GM23338 (cell line): Measurements from ENCODE around the gene PDE2A. TPM values are rescaled to one million over a fixed set of nuclear protein-coding genes. Genes with fewer than 3 reads are reported as not detected.

Experiments
- ATAC-seq: fragments of 200-7000 bp; cut with Tn5 transposase; 3 replicates; pipeline ENCODE4 v1.9.1; 2020
- DNase-seq: peaks from one replicate; pipeline ENCODE4 v3.0.0-alpha.2; 2015; ENCODE audit warnings: low spot score
- H2AFZ ChIP-seq: fragments of 200-600 bp; sonication (generic); 2 replicates; pipeline ENCODE4 v1.8.0; 2016; ENCODE audit warnings: antibody characterized with exemption, mild to moderate bottlenecking, moderate library complexity
- H3F3A ChIP-seq: fragments of 200-600 bp; sonication (generic); replicated peaks from 2 replicates; pipeline ENCODE4 v1.8.0; 2017; ENCODE audit warnings: antibody characterized with exemption, mixed run types, low read depth
- H3K27ac ChIP-seq: fragments of 200-600 bp; sonication (generic); 2 replicates; pipeline ENCODE4 v1.6.1; 2016; ENCODE audit warnings: low read depth
- H3K27me3 ChIP-seq: fragments of 200-600 bp; sonication (generic); 2 replicates; pipeline ENCODE4 v1.8.0; 2016; ENCODE audit warnings: mild to moderate bottlenecking, mixed run types, moderate library complexity; ENCODE audit not compliant: insufficient read depth
- H3K36me3 ChIP-seq: fragments of 200-600 bp; sonication (generic); 2 replicates; pipeline ENCODE4 v1.8.0; 2016; ENCODE audit warnings: mild to moderate bottlenecking; ENCODE audit not compliant: insufficient read depth
- H3K4me1 ChIP-seq: fragments of 200-600 bp; sonication (generic); 2 replicates; pipeline ENCODE4 v1.8.0; 2016; ENCODE audit warnings: mild to moderate bottlenecking, moderate library complexity; ENCODE audit not compliant: insufficient read depth
- H3K4me2 ChIP-seq: fragments of 200-600 bp; sonication (generic); 2 replicates; pipeline ENCODE4 v1.7.1; 2017; ENCODE audit warnings: mixed run types
- H3K4me3 ChIP-seq: fragments of 200-600 bp; sonication (generic); 2 replicates; pipeline ENCODE4 v1.6.1; 2016; ENCODE audit warnings: mixed run types
- H3K79me2 ChIP-seq: fragments of 200-600 bp; sonication (generic); replicated peaks from 2 replicates; pipeline ENCODE4 v1.8.0; 2017; ENCODE audit warnings: mild to moderate bottlenecking; ENCODE audit not compliant: insufficient read depth
- H3K9me2 ChIP-seq: fragments of 200-600 bp; sonication (generic); 2 replicates; pipeline ENCODE4 v1.8.0; 2017; ENCODE audit not compliant: insufficient read depth
- H4K20me1 ChIP-seq: fragments of 200-600 bp; sonication (generic); replicated peaks from 2 replicates; pipeline ENCODE4 v1.8.0; 2017; ENCODE audit warnings: mild to moderate bottlenecking; ENCODE audit not compliant: insufficient read depth
- H3K27ac Mint-ChIP-seq: 2 replicates; pipeline ENCODE4 v1.8.0; 2020; ENCODE audit warnings: inconsistent platforms, mild to moderate bottlenecking, moderate library complexity, mixed read lengths
- H3K27me3 Mint-ChIP-seq: 3 replicates; pipeline ENCODE4 v1.8.0; 2022; ENCODE audit warnings: low read depth, mild to moderate bottlenecking, moderate library complexity, mixed read lengths, inconsistent platforms; ENCODE audit not compliant: insufficient read depth, poor library complexity
- H3K36me3 Mint-ChIP-seq: 3 replicates; pipeline ENCODE4 v1.8.0; 2021; ENCODE audit warnings: low read depth, mild to moderate bottlenecking, inconsistent platforms, moderate library complexity, mixed read lengths
- H3K4me1 Mint-ChIP-seq: 3 replicates; pipeline ENCODE4 v1.8.0; 2020; ENCODE audit warnings: mild to moderate bottlenecking, inconsistent platforms, mixed read lengths
- H3K4me3 Mint-ChIP-seq: 3 replicates; pipeline ENCODE4 v1.8.0; 2021; ENCODE audit warnings: moderate library complexity, mild to moderate bottlenecking, inconsistent platforms, mixed read lengths
- H3K9me3 Mint-ChIP-seq: 3 replicates; pipeline ENCODE4 v1.8.0; 2020; ENCODE audit warnings: moderate library complexity, mild to moderate bottlenecking, inconsistent platforms, mixed read lengths
- CREB1 ChIP-seq: fragments of 250-450 bp; sonication (Bioruptor Pico); IDR thresholded peaks from 2 replicates; pipeline ENCODE4 v1.5.0; 2020; ENCODE audit warnings: low read depth, mild to moderate bottlenecking, moderate library complexity
- CTCF ChIP-seq, 2 experiments: fragments of 200-600 bp in 1 of 2; sonication (generic) in 1 of 2; conservative IDR thresholded peaks; 2 replicates each; pipeline versions ENCODE4 v1.5.1 to v1.6.1; 2016 to 2017; ENCODE audit warnings: antibody characterized with exemption in 2 of 2, low read depth in 2 of 2, mild to moderate bottlenecking in 2 of 2, moderate library complexity in 1 of 2
- ETS1 ChIP-seq: IDR thresholded peaks from 2 replicates; pipeline ENCODE4 v1.6.1; 2016; ENCODE audit warnings: antibody characterized with exemption
- EZH2 ChIP-seq: fragments of 200-600 bp; sonication (generic); IDR thresholded peaks from one replicate; pipeline ENCODE4 v1.8.0; 2017; ENCODE audit warnings: antibody characterized with exemption, mild to moderate bottlenecking, low read depth; ENCODE audit not compliant: unreplicated experiment
- EZH2phosphoT487 ChIP-seq: fragments of 200-600 bp; sonication (generic); IDR thresholded peaks from one replicate; pipeline ENCODE4 v1.8.1; 2018; ENCODE audit warnings: antibody characterized with exemption; ENCODE audit not compliant: unreplicated experiment
- JUNB ChIP-seq: IDR thresholded peaks from one replicate; pipeline ENCODE4 v1.6.1; 2016; ENCODE audit warnings: antibody characterized with exemption; ENCODE audit not compliant: unreplicated experiment
- NANOG ChIP-seq: IDR thresholded peaks from 2 replicates; pipeline ENCODE4 v1.6.1; 2016; ENCODE audit warnings: antibody characterized with exemption, borderline replicate concordance
- POLR2AphosphoS5 ChIP-seq: IDR thresholded peaks from 2 replicates; pipeline ENCODE4 v1.6.1; 2016; ENCODE audit warnings: antibody characterized with exemption, low read depth
- REST ChIP-seq: IDR thresholded peaks from one replicate; pipeline ENCODE4 v1.6.1; 2018; ENCODE audit warnings: antibody characterized with exemption; ENCODE audit not compliant: unreplicated experiment
- STAT1 ChIP-seq: IDR thresholded peaks from one replicate; pipeline ENCODE4 v1.6.1; 2016; ENCODE audit warnings: antibody characterized with exemption; ENCODE audit not compliant: unreplicated experiment
- ZNF114 ChIP-seq: fragments of 250-450 bp; sonication (Bioruptor Pico); IDR thresholded peaks from 2 replicates; pipeline ENCODE4 v1.5.0; 2020; ENCODE audit warnings: mild to moderate bottlenecking, moderate library complexity
- ZNF331 ChIP-seq: fragments of 250-450 bp; sonication (Bioruptor Pico); IDR thresholded peaks from 2 replicates; pipeline ENCODE4 v1.5.0; 2020; ENCODE audit warnings: low read depth, mild to moderate bottlenecking, moderate library complexity
- ZNF462 ChIP-seq: fragments of 250-450 bp; sonication (Bioruptor Pico); IDR thresholded peaks from 2 replicates; pipeline ENCODE4 v1.5.0; 2020; ENCODE audit warnings: mild to moderate bottlenecking, moderate library complexity
- polyA plus RNA-seq: library from polyadenylated mRNA; unstranded; fragments of >200 nt; fragmentation: Nextera tagmentation; extraction: Ambion mirVana; gene quantifications from 2 replicates; pipeline ENCODE4 v1.2.1, GENCODE V29; 2016
- total RNA-seq: library from RNA; depleted of rRNA; stranded (reverse); fragments of >200 nt; shearing (Covaris generic); gene quantifications from 2 replicates; pipeline ENCODE4 v1.2.3, GENCODE V29; 2014

The PDE2A gene
- total and polyA plus RNA-seq, 2 experiments from 2014 or later: 4.3 to 16.2 TPM

DNA sequence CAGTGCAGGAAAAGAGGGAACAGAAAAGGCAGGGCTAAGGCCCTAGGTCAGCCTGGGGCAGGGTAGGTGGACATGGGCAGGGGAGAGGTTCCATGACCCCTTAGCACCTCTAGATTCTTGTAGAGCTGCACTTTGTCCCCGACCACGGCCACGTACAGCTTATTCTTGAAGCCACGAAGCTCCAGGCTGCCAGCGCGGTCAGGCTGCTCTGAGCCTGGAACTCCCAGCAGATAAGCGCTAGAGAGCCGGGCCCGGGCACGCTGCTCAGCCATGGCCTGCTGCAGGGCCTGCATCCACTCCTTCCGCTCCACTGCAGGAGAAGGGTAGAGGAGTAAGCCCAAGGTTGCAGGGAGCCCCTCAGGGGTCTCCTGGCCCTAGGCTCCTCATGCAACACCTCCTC is 36.1 kb upstream of the PDE2A start:
- Mint-ChIP-seq H3K27ac (no peak overlapping the region; the same call in 1 of the 2 replicates), H3K36me3 (peaks cover 33% of the 10 kb centered on the region), H3K4me3 (no peak overlapping the region), H3K27me3 (peaks cover 14% of the 10 kb centered on the region), H3K9me3 (no peaks in the 10 kb centered on the region; the same call in 2 of the 3 replicates), H3K4me1 (peaks cover 45% of the 10 kb centered on the region)
- Histone ChIP-seq H3K27ac (no peak overlapping the region), H2AFZ (no peak overlapping the region), H3F3A (no peaks in the 10 kb centered on the region), H3K9me2 (no peaks in the 10 kb centered on the region), H3K4me3 (no peak overlapping the region), H4K20me1 (peaks cover 15% of the 10 kb centered on the region), H3K4me1 (peaks cover 16% of the 10 kb centered on the region), H3K79me2 (no peaks in the 10 kb centered on the region; the same call in 1 of the 2 replicates), H3K27me3 (no peaks in the 10 kb centered on the region), H3K4me2 (no peak overlapping the region), H3K36me3 (no peaks in the 10 kb centered on the region; the same call in 1 of the 2 replicates)
- DNase-seq: no peak
- ATAC-seq: no peak
- no peak for TF ChIP-seq ZNF331 (CRISPR knock-in tag)
- TF ChIP-seq EZH2phosphoT487: no peak
- TF ChIP-seq POLR2AphosphoS5: no peak
- no peak for TF ChIP-seq STAT1
- TF ChIP-seq ZNF462 (CRISPR knock-in tag): no peak
- no peak for TF ChIP-seq EZH2
- TF ChIP-seq REST: no peak
- no peak for TF ChIP-seq ZNF114 (CRISPR knock-in tag)
- TF ChIP-seq NANOG: no peak
- no peak for TF ChIP-seq CREB1 (CRISPR knock-in tag)
- TF ChIP-seq CTCF (conservative IDR thresholded peaks at IDR 0.05; ENCODE audit: low read depth in 2 of 2): no peak
- no peak for TF ChIP-seq ETS1
- TF ChIP-seq JUNB: no peak
